Thoracic aorta (tissue), 2 donors: ENCODE measurements around the gene ZCCHC24. TPM values are rescaled to one million over a fixed set of nuclear protein-coding genes. Genes with fewer than 3 reads are reported as not detected.

Experiments used
- ATAC-seq: fragments of 150-250 bp; one replicate; pipeline ENCODE4 v1.8.0; 2017; ENCODE audit warnings: low read depth; ENCODE audit not compliant: insufficient number of reproducible peaks, low FRiP score
- DNase-seq: peaks from one replicate; pipeline ENCODE4 v3.0.0-alpha.2; 2020; ENCODE audit warnings: low spot score
- H3K27ac ChIP-seq, 2 donors: fragments of 200-600 bp; sonication (generic); 1 replicate in 1 of 2; 2 replicates in 1 of 2; pipeline ENCODE4 v1.5.1; 2016; ENCODE audit warnings: mild to moderate bottlenecking in 2 of 2, moderate library complexity in 2 of 2
- H3K27me3 ChIP-seq: fragments of 200-600 bp; sonication (generic); replicated peaks from 2 replicates; pipeline ENCODE4 v1.6.0; 2016; ENCODE audit warnings: mild to moderate bottlenecking; ENCODE audit not compliant: insufficient read depth
- H3K36me3 ChIP-seq: fragments of 200-600 bp; sonication (generic); one replicate; pipeline ENCODE4 v1.5.1; 2016
- H3K4me1 ChIP-seq, 2 donors: fragments of 200-600 bp; sonication (generic); 1 replicate in 1 of 2; 2 replicates in 1 of 2; pipeline versions ENCODE4 v1.5.1 to v1.6.0; 2016; ENCODE audit warnings: low read depth in 2 of 2, mild to moderate bottlenecking in 1 of 2; ENCODE audit not compliant: control insufficient read depth in 1 of 2
- H3K4me3 ChIP-seq: fragments of 200-600 bp; sonication (generic); 2 replicates; pipeline ENCODE4 v1.5.1; 2016; ENCODE audit warnings: mild to moderate bottlenecking
- H3K9me3 ChIP-seq: fragments of 200-600 bp; sonication (generic); 2 replicates; pipeline ENCODE4 v1.5.1; 2016
- CTCF ChIP-seq: fragments of 200-600 bp; sonication (generic); IDR thresholded peaks from one replicate; pipeline ENCODE4 v1.5.1; 2019; ENCODE audit warnings: antibody characterized with exemption
- total RNA-seq, 2 donors: library from RNA; depleted of rRNA; stranded (reverse); fragments of >200 nt; gene quantifications; one replicate each; pipeline versions ENCODE4 v1.1.0 to v1.2.3, GENCODE V29; 2016

The ZCCHC24 gene
- total RNA-seq, 2 donors from 2014 or later: 66.9 to 82.9 TPM

- TF ChIP-seq CTCF: no peak
- Histone ChIP-seq H3K9me3 (no peaks in the 10 kb centered on the region), H3K36me3 (peaks cover 2% of the 10 kb centered on the region), H3K4me3 (no peak overlapping the region), H3K27me3 (no peaks in the 10 kb centered on the region), H3K4me1 (peaks cover 40 to 50% of the 10 kb centered on the region in 2 donors), H3K27ac (no peak overlapping the region)
- DNase-seq (no peak), ATAC-seq (no peak)
Measured at GRCh38 chr10:79410315-79411094, 34.9 kb downstream of the ZCCHC24 start.

GRCh38 chr10:79409726-79410085 lies 35.7 kb downstream of the ZCCHC24 start:
- Histone ChIP-seq H3K4me3 (no peak overlapping the region), H3K27me3 (no peaks in the 10 kb centered on the region), H3K9me3 (no peaks in the 10 kb centered on the region), H3K27ac (no peak overlapping the region), H3K4me1 (peaks cover 46 to 58% of the 10 kb centered on the region in 2 donors), H3K36me3 (no peaks in the 10 kb centered on the region)
- ATAC-seq: no peak
- no peak for TF ChIP-seq CTCF
- no peak for DNase-seq

- Histone ChIP-seq H3K27ac (no peak overlapping the region), H3K4me3 (no peak overlapping the region), H3K36me3 (no peaks in the 10 kb centered on the region), H3K9me3 (no peaks in the 10 kb centered on the region), H3K27me3 (no peaks in the 10 kb centered on the region), H3K4me1 (peaks cover 52 to 63% of the 10 kb centered on the region in 2 donors)
- DNase-seq (no peak), ATAC-seq (no peak)
- TF ChIP-seq CTCF: no peak
Measured at GRCh38 chr10:79409038-79409725, 36.2 kb downstream of the ZCCHC24 start.

- DNase-seq (no peak), ATAC-seq (no peak)
- H3K27ac ChIP-seq: no peak overlapping the region
- TF ChIP-seq CTCF: no peak
- no peak overlapping the region for H3K4me3 ChIP-seq
- no peaks in the 10 kb centered on the region for H3K27me3 ChIP-seq
- no peaks in the 10 kb centered on the region for H3K36me3 ChIP-seq
- H3K4me1 ChIP-seq: peaks cover 60 to 74% of the 10 kb centered on the region in 2 donors
- H3K9me3 ChIP-seq: no peaks in the 10 kb centered on the region
Measured at GRCh38 chr10:79407811-79408795, 37.3 kb downstream of the ZCCHC24 start.
